ENCODE data around the gene DHX58.

DHX58 gene

GRCh38 chr17:42081516-42082129, 30.9 kb downstream of the DHX58 start:
- POLR2A ChIA-PET = no interaction called here
- H3K9me3 ChIP-seq (ENCODE audit: control insufficient read depth, insufficient read depth, low read depth, low read length) = no peaks in the 10 kb centered on the region
- CTCF ChIA-PET = interaction anchor here (0.6 to 3.8 kb wide), 5 partner anchors 10 to 332 kb away, joined by 4 to 29 read pairs (median 5); no protein-coding TSS in a partner anchor
- no peaks in the 10 kb centered on the region for H3K36me3 ChIP-seq (ENCODE audit: control insufficient read depth in 2 of 2, insufficient read depth in 1 of 2, low read length in 2 of 2)
- H3K4me1 ChIP-seq (ENCODE audit: control insufficient read depth, insufficient read depth, low read length) = no peaks in the 10 kb centered on the region
- no peak overlapping the region for H3K4me3 ChIP-seq (ENCODE audit: low read depth, low read length)
- TF ChIP-seq ZIC2 (tag by site-specific recombination; IDR thresholded peaks at IDR 0.05) = peak; percentile 71
- TF ChIP-seq ZNF24 (tag by site-specific recombination; IDR thresholded peaks at IDR 0.05) = no peak
- TF ChIP-seq SCRT2 (tag by site-specific recombination; IDR thresholded peaks at IDR 0.05) = peak; percentile 91
- TF ChIP-seq ZNF335 (tag by site-specific recombination; conservative IDR thresholded peaks at IDR 0.05) = no peak
- TF ChIP-seq, protein P1, sequence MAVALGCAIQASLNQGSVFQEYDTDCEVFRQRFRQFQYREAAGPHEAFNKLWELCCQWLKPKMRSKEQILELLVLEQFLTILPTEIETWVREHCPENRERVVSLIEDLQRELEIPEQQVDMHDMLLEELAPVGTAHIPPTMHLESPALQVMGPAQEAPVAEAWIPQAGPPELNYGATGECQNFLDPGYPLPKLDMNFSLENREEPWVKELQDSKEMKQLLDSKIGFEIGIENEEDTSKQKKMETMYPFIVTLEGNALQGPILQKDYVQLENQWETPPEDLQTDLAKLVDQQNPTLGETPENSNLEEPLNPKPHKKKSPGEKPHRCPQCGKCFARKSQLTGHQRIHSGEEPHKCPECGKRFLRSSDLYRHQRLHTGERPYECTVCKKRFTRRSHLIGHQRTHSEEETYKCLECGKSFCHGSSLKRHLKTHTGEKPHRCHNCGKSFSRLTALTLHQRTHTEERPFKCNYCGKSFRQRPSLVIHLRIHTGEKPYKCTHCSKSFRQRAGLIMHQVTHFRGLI (tag by site-specific recombination; IDR thresholded peaks at IDR 0.05) = no peak
- no peak for TF ChIP-seq ZNF248 (tag by site-specific recombination; IDR thresholded peaks at IDR 0.05)
- TF ChIP-seq EGR2 (tag by site-specific recombination; IDR thresholded peaks at IDR 0.05; ENCODE audit: low read depth) = no peak
- TF ChIP-seq SCRT1 (tag by site-specific recombination; IDR thresholded peaks at IDR 0.05; ENCODE audit: borderline replicate concordance) = peak; percentile 61
- no peak overlapping the region for H3K27ac ChIP-seq (ENCODE audit: extremely low read depth, low read depth, low read length)

DNA sequence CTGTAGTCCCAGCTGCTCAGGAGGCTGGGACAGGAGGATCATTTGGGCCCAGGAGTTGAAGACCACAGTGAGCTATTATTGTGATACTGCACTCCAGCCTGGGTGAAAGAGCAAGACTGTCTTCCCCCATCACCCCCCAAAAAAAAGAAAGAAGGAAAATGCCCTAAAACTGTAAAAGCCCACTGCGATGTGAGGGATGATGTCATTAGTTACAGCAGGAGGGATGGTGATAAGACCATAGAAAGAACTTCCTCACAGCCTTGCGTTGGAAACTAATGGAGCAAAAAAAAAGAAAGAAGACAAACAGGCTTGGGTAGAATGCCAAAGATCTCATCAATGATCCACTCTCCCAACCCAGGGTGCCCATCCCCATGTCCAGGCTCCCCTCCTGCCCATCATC, 33.0 kb downstream of the DHX58 start:
- POLR2A ChIA-PET = interaction anchor here (0.7 kb wide), 1 partner anchor 344 kb away, joined by 3 read pairs; the partner anchor contains the start of gene CAVIN1
- H3K9me3 ChIP-seq (ENCODE audit: control insufficient read depth, insufficient read depth, low read depth, low read length) = no peaks in the 10 kb centered on the region
- H3K36me3 ChIP-seq (ENCODE audit: control insufficient read depth in 2 of 2, insufficient read depth in 1 of 2, low read length in 2 of 2) = no peaks in the 10 kb centered on the region
- 0 out of 2 replicates have a peak, but pooled peaks have one; percentile 17 for TF ChIP-seq ZNF580 (tag by site-specific recombination; IDR thresholded peaks at IDR 0.05)
- TF ChIP-seq, protein P2, sequence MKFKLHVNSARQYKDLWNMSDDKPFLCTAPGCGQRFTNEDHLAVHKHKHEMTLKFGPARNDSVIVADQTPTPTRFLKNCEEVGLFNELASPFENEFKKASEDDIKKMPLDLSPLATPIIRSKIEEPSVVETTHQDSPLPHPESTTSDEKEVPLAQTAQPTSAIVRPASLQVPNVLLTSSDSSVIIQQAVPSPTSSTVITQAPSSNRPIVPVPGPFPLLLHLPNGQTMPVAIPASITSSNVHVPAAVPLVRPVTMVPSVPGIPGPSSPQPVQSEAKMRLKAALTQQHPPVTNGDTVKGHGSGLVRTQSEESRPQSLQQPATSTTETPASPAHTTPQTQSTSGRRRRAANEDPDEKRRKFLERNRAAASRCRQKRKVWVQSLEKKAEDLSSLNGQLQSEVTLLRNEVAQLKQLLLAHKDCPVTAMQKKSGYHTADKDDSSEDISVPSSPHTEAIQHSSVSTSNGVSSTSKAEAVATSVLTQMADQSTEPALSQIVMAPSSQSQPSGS (tag by site-specific recombination; IDR thresholded peaks at IDR 0.05; ENCODE audit: low read depth) = peak; percentile 91
- no peak for TF ChIP-seq FEZF1 (tag by site-specific recombination; IDR thresholded peaks at IDR 0.05)
- no peak for TF ChIP-seq ZNF501 (tag by site-specific recombination; IDR thresholded peaks at IDR 0.05)
- H3K4me3 ChIP-seq (ENCODE audit: low read depth, low read length) = no peak overlapping the region
- CTCF ChIA-PET = interaction anchor here (0.7 to 3.8 kb wide), 8 partner anchors 13 to 1762 kb away, joined by 3 to 29 read pairs (median 4); partner anchors contain the start of genes GHDC and NKIRAS2
- H3K4me1 ChIP-seq (ENCODE audit: control insufficient read depth, insufficient read depth, low read length) = no peaks in the 10 kb centered on the region
- H3K27ac ChIP-seq (ENCODE audit: extremely low read depth, low read depth, low read length) = no peak overlapping the region

DNA sequence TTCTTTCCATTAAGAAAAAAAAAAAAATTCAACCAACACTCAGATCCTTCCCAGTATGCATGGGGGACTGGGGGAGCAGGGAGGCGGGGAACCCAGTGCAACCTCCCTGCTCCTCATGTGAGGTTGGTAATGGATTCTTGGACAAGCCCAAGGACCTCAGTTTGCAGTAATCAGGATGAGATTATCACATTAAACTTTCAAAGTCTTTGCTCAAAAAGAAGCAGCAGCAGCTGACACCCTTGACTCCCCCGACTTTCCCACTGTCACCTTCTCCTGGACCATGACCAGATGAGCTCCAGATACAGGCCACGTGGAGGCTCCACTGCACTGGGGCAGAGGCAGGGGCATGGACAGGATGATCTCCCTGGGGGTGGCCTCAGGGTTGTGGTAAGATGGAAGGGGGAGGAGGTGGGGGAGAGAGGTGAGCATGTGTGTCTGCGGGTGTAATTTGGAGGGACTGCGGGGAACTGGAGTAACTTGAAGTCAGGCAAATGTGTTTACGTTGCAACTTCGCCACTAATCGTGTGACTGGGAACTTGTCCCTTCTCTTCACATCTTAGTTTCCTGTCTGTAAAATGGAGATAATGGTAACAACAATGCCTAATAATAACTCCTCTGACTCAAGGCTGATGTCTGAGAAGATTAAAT, 34.0 kb downstream of the DHX58 start:
- POLR2A ChIA-PET = interaction anchor here (0.7 kb wide), 1 partner anchor 345 kb away, joined by 3 read pairs; the partner anchor contains the start of gene CAVIN1
- Histone ChIP-seq H3K4me3 (ENCODE audit: low read depth, low read length) (no peak overlapping the region), H3K36me3 (ENCODE audit: control insufficient read depth in 2 of 2, insufficient read depth in 1 of 2, low read length in 2 of 2) (no peaks in the 10 kb centered on the region), H3K4me1 (ENCODE audit: control insufficient read depth, insufficient read depth, low read length) (no peaks in the 10 kb centered on the region), H3K27ac (ENCODE audit: extremely low read depth, low read depth, low read length) (no peak overlapping the region), H3K9me3 (ENCODE audit: control insufficient read depth, insufficient read depth, low read depth, low read length) (no peaks in the 10 kb centered on the region)
- CTCF ChIA-PET = interaction anchor here (0.5 to 3.8 kb wide), 3 partner anchors 12 to 118 kb away, joined by 3 to 29 read pairs (median 7); no protein-coding TSS in a partner anchor
- TF ChIP-seq, protein P3, sequence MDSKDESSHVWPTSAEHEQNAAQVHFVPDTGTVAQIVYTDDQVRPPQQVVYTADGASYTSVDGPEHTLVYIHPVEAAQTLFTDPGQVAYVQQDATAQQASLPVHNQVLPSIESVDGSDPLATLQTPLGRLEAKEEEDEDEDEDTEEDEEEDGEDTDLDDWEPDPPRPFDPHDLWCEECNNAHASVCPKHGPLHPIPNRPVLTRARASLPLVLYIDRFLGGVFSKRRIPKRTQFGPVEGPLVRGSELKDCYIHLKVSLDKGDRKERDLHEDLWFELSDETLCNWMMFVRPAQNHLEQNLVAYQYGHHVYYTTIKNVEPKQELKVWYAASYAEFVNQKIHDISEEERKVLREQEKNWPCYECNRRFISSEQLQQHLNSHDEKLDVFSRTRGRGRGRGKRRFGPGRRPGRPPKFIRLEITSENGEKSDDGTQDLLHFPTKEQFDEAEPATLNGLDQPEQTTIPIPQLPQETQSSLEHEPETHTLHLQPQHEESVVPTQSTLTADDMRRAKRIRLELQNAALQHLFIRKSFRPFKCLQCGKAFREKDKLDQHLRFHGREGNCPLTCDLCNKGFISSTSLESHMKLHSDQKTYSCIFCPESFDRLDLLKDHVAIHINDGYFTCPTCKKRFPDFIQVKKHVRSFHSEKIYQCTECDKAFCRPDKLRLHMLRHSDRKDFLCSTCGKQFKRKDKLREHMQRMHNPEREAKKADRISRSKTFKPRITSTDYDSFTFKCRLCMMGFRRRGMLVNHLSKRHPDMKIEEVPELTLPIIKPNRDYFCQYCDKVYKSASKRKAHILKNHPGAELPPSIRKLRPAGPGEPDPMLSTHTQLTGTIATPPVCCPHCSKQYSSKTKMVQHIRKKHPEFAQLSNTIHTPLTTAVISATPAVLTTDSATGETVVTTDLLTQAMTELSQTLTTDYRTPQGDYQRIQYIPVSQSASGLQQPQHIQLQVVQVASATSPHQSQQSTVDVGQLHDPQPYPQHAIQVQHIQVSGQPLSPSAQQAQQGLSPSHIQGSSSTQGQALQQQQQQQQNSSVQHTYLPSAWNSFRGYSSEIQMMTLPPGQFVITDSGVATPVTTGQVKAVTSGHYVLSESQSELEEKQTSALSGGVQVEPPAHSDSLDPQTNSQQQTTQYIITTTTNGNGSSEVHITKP (tag by site-specific recombination; IDR thresholded peaks at IDR 0.05) = peak; percentile 65
- TF ChIP-seq GLIS1 (tag by site-specific recombination; IDR thresholded peaks at IDR 0.05) = peak; percentile 23; the same call in 1 of the 2 replicates
- peak; percentile 48; the same call in 1 of the 2 replicates for TF ChIP-seq ZNF398 (tag by site-specific recombination; IDR thresholded peaks at IDR 0.05)
- no peak for TF ChIP-seq ZNF221 (tag by site-specific recombination; IDR thresholded peaks at IDR 0.05; ENCODE audit: borderline replicate concordance)
- no peak for TF ChIP-seq ZNF530 (tag by site-specific recombination; IDR thresholded peaks at IDR 0.05; ENCODE audit: low read depth)
- no peak for TF ChIP-seq ZNF776 (tag by site-specific recombination; IDR thresholded peaks at IDR 0.05; ENCODE audit: borderline replicate concordance)
- TF ChIP-seq ZFP69B (tag by site-specific recombination; IDR thresholded peaks at IDR 0.05) = no peak
